ENCODE measurements around the gene HASPIN.

- TF ChIP-seq POLR2A (IDR thresholded peaks at IDR 0.05) (no peak), CTCF (IDR thresholded peaks at IDR 0.05) (no peak)
Observed at GRCh38 chr17:3738562-3739295, 15.0 kb downstream of the HASPIN start.
